Measurements from ENCODE around the gene RPTOR. TPM values are rescaled to one million over a fixed set of nuclear protein-coding genes. Genes with fewer than 3 reads are reported as not detected.

RPTOR gene
- total RNA-seq, 1 donor from 2014 or later: 18.8 TPM

GRCh38 chr17:81015136-81015535, 470.5 kb downstream of the RPTOR start:
- no peak for ATAC-seq
- DNase-seq (ENCODE audit: low spot score): no peak

Other genes with a start within 250 kb of the RPTOR start
- gene ENDOV, start 129.7 kb upstream of the RPTOR start, total RNA-seq: 15.6 TPM
- 0.25 TPM for gene NPTX1, start 68.2 kb upstream of the RPTOR start, total RNA-seq